GM21786 (cell line): ENCODE data around the gene TACC2.
"Not testable (repeated sequence)": the region's sequence is repeated elsewhere in the genome, so short reads cannot be mapped to it uniquely, and the experiment has no call there.

Source experiments
- ATAC-seq: cut with Tn5 transposase; IDR thresholded peaks from one replicate; pipeline ENCODE4 v1.9.1; 2021; ENCODE audit not compliant: unreplicated experiment

The TACC2 gene

GRCh38 chr10:122057841-122058413, 69.0 kb downstream of the TACC2 start:
- no peak for ATAC-seq

- ATAC-seq = no peak
These were observed 71.3 kb downstream of the TACC2 start for GRCh38 chr10:122060250-122060649.

- no peak for ATAC-seq
These were observed 74.1 kb downstream of the TACC2 start for GRCh38 chr10:122062831-122063674.

- not testable (repeated sequence) for ATAC-seq
These were observed 77.5 kb downstream of the TACC2 start for GRCh38 chr10:122066337-122066939.

GRCh38 chr10:122068844-122069243, 79.9 kb downstream of the TACC2 start:
- no peak for ATAC-seq

GRCh38 chr10:122072491-122072890, 83.5 kb downstream of the TACC2 start:
- no peak for ATAC-seq

GRCh38 chr10:122073508-122073907, 84.5 kb downstream of the TACC2 start:
- no peak for ATAC-seq

- ATAC-seq = no peak
These were observed 86.2 kb downstream of the TACC2 start for GRCh38 chr10:122075171-122075570.

- ATAC-seq = not testable (repeated sequence)
These were observed 86.9 kb downstream of the TACC2 start for GRCh38 chr10:122075876-122076275.

GRCh38 chr10:122077311-122077875, 88.4 kb downstream of the TACC2 start:
- no peak for ATAC-seq

GRCh38 chr10:122078326-122078725, 89.4 kb downstream of the TACC2 start:
- no peak for ATAC-seq

- no peak for ATAC-seq
These were observed 90.2 kb downstream of the TACC2 start for GRCh38 chr10:122078965-122079795.

- no peak for ATAC-seq
These were observed 93.9 kb downstream of the TACC2 start for GRCh38 chr10:122082616-122083477.

GRCh38 chr10:122083478-122084025, 94.6 kb downstream of the TACC2 start:
- no peak for ATAC-seq

GRCh38 chr10:122084286-122085041, 95.5 kb downstream of the TACC2 start:
- ATAC-seq = no peak

GRCh38 chr10:122085423-122085911, 96.5 kb downstream of the TACC2 start:
- no peak for ATAC-seq

- ATAC-seq = no peak
These were observed 97.7 kb downstream of the TACC2 start for GRCh38 chr10:122086416-122087240.

- ATAC-seq = no peak
These were observed 98.5 kb downstream of the TACC2 start for GRCh38 chr10:122087436-122087835.
